GM19372 (cell line): ENCODE data around the gene ZNF385A.

Source experiments
- ATAC-seq: cut with Tn5 transposase; IDR thresholded peaks from one replicate; pipeline ENCODE4 v1.9.1; 2021; ENCODE audit warnings: mild to moderate bottlenecking, low read depth, moderate library complexity; ENCODE audit not compliant: unreplicated experiment

The ZNF385A gene

DNA sequence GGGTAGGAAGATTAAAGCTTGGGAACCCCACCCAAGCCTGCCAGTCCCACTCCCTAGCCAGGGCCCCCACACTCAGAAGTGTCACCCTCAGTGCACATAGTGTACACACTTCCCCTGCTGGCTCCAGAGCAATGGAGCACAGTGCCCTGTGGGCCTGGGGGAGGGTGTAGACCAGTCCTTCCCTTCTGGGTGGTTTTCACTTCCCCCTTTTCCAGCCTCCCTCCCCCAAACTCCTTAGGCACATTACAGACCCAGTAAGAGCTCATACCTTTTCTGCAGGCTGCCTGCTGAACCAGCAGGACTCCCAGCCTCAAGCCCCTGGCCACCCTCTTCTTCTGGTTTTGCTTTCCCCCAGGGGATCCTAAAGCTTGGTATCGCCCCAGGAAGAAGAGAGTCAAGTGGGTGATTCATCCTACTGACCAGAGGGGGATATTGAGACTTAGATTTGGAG is at the start of gene ZNF385A:
Gene ZNF385A, minus strand, starts transcription at position 143 of the 451 bp plus-strand sequence. CDS start 219 bp downstream, outside the sequence.
- no peak for ATAC-seq

DNA sequence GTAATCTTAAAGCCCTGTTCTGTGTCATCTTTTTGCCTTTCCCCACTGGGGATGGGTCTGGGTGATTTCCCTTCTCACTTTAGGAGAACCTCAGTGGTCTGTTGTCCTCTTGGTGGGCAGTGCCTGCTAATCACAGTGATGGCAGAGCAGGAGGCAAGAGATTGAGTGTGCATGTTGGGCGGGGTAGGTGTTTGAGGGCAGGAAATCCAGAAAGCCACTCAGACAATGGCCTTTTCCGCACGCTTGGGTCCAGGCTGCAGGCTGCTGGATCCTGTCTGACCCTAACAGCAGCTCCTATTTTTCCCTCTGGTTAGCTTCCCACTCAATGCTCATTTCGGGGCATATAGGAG is 48.3 kb upstream of the ZNF385A start:
- no peak for ATAC-seq

DNA sequence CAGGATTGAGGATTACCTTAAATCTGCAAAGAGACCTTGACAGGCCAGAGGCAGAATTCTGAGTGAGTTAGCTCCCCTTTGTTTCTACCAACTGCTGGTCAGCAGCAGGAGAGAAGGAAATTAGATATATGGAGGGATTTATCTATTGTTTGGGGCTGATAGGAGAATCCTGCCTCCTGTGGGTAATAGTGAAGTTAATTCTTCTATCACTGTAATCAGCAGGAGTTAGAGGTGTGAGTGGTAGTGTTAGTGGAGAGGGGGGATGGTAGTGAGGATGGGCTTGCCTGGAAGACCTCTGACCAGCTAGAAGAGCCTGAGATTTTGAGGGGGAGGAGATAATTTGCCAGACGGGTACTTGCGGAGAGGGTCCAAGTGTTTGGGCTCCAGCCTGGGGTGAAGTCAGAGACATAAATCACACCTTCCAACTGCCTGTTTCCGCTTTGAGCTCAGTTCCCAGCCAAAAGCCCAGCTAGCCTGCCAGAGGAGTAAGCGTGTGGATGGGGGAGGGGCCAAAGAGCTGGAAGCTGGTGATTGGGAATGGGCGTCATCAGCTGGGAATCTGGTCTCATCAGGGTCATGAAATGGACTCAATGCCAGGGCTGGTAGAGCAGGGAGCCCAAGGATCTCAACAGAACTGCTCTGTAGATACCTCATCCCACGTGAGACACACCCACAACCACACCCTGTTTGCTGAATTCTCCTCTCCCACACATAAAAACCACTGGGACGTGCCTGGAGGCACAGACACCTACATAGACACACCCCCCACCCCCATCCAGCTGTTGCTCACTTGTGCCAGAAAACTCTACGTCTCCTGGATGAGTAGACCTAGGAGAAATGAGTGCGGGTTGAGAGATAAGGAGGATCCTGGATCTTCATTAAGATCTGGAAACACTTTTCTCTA is 47.6 kb upstream of the ZNF385A start:
- ATAC-seq, result no peak

GRCh38 chr12:54430471-54431069 is 46.0 kb upstream of the ZNF385A start:
- ATAC-seq, result no peak

DNA sequence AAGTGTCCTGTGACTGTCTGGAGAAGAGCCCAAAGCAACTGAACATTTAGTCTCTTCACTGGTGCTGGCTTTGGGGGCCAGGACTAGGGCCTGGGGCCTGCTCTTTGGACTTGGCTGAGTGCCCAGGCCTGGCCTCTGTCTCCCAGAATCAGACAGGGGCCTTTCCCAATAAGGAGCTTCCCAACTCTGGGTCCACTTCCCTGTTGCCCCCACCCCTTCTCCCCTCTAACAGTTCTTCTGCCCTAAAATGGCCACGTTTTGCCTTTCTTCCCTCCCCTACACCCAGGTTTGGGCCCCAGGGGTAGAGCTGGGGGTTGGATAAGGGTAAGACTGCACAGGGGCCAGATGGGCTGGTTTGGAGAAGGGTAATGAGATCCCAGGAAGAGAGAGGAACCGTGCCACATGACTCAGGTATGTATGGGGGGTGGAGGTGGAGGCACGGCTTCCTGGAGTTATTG is 44.5 kb upstream of the ZNF385A start:
- no peak for ATAC-seq

DNA sequence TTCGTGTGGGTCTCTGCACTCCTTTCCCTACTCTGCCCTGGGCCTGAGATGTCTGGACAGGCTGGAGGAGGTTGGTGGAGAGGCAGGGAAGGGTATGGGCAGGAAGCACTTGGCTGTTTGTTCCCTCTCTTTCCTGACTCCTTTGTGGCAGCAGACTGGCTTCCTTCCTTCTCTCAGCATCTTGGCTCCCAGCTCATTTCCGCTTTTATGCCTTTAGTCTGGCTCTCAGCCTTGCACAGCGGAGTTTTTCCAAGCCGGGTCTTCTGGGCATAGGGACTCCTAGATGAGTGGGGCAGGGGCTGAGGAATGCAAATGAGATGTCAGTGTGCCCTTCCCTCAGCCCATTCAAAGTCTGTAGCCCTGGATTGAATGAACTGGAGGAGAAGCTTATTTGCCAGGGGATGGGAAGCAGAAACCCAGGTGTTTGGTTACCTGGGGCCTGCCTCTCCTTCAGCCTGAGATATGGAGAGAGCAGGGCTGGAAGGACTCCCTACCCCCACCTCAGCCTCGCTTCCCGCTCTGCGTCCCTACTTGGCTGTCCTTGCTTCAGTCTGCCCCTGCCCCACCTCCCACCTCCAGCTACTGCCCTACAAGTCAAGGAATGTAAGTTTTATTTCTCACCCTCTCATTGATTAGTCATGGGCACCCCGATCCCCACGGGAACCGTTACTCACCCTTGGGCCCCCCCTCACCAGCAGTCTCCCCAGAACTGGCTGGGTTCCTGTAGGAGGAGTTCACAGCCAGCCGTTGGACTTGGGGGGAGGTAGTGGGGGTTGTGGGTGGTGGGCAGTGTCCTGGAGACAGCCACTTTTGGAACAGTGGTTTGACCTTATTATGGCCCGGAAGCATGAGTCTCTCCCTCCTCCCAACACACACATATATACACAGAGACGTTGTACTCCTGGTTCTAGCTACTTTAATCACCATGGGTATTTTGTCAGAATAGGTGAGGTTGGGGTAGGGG is 43.8 kb upstream of the ZNF385A start:
- no peak for ATAC-seq

DNA sequence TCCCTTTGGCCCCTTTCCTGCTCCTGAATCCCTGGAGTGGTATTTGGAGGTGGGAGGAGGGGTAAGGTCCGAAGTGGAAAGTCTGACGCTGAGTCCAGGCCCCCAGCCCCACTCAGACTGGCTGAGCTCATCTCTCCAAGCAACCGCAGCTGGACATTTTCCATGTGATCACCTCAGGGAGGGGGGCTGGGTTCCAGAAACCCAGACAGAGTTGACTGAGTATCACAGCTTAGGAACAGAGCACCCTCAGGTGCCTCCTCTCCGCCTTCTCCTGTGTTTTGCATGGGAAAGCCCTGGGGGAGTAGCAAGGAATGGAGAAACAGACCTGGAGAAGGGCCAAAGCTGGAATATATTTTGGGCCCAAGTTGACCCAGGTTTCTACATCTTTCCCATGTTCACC is 42.6 kb upstream of the ZNF385A start:
- ATAC-seq, result no peak

- no peak for ATAC-seq
These were observed 42.2 kb upstream of the ZNF385A start for GRCh38 chr12:54426690-54427089.

- no peak for ATAC-seq
These were observed 41.2 kb upstream of the ZNF385A start for GRCh38 chr12:54425702-54426101.

DNA sequence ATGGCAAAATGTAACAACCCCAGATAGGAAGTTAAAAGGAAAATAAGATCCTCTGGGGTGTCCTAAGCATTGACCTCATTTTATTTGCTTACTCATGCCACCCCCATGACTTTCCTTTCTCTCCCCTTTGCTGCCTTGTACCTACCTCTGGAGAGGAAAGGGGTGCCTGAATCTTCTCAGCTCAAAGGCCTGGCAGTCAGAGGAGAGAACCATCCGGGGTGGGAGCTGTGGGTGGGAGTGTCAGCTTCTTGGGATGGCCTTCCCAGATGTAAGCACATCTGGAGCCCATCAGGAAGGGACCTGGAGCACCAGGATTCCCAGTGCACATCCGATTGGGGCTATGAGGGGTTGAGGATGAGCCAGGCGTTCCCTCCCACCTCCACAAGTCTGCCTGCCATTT is 39.7 kb upstream of the ZNF385A start:
- no peak for ATAC-seq

DNA sequence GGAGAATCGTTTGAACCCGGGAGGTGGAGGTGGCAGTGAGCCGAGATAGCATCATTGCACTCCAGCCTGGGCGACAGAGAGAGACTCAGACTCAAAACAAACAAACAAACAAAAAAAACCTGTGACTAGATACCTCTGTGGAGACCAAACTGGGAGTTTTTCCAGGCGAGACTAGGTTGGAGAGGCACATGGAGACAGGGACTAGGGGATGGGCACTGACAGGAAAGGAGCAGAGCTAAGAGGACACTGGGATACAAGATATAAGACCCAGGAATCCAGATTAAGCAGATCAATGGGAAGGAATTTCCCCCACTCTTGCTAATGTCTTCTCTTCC is 39.2 kb upstream of the ZNF385A start:
- no peak for ATAC-seq

DNA sequence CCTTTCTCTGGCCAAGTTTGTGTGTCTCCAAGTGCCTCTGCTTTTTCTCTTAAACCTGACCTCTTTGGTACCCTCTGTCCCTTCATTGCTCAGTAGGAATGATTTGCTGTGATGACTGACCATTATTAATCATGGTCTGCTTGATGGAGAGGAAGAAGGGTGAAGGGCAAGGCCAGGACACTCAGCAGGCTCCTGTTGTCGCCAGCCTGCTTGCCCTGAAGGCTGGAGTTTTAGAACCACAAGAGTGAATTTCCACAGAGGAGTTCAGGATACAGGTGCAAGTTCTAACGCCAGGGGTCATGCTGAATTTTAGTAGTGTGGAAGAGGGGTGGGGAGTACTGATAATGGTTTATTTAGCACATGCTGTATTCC is 37.3 kb upstream of the ZNF385A start:
- no peak for ATAC-seq

- no peak for ATAC-seq
These were observed 36.8 kb upstream of the ZNF385A start for GRCh38 chr12:54421175-54421878.

DNA sequence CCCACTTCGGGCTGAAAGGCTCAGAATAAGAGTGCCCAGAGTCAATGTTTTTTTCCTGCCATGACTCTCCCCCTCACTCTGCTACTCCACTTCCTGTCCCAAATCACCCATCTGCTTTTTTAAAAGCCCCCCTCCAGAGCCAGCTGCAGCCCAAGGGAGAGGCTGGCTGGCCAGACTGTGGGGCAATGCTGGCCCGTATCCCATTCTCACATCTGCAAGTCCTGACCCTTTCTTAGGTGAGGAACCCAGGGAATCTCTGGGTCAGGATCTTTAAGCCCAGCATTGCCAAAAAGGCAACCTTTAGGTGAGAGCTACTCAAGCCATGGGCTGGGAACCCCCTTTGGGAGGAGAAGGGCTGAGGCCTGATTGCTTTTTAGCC is 36.2 kb upstream of the ZNF385A start:
- ATAC-seq, result no peak

DNA sequence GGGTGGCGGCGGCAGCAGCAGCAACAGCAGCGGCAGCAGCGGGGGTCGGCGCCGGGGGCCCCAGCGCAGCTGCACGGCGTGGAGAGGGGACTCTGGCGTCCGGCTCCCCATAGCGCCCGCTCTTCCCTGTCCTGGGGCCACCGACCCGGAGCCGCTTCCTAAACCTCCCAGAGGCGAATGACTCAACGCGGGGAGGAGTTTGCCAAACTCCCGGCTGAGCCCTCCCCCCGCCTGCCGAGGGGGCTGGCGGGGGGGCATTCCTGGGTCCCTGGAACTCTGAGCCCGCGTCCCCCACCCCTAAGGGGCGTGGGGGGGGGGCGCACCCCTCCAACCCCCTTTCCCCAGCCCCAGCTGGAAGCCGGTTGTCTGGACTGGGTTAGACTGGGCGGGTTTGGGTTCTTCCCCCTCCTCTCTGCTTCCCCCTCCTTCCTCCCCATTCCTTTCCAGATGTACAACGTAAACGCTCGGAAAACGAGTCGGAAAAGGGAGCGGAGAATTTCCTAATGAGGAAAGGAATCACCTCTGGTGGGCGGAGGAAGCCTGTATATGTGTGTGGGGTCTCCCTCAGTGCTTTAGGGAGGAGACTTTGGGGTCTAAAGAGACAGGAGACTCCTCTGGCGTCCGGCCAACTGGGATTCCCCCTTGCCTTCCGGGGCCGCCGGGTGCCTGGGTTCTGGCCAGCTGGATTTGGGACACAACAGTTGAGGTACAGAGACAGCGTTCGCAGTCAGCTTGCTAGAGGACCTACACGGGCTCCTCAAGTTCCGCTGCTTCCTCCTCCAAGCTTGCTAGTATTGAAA is 34.8 kb upstream of the ZNF385A start, which contains the start of gene ITGA5:
Gene ITGA5, minus strand, starts transcription at position 179 of the 800 bp plus-strand sequence. Its CDS starts 68 bp downstream, at position 111.
- no peak for ATAC-seq

GRCh38 chr12:54418441-54419087 is 34.0 kb upstream of the ZNF385A start:
- no peak for ATAC-seq

DNA sequence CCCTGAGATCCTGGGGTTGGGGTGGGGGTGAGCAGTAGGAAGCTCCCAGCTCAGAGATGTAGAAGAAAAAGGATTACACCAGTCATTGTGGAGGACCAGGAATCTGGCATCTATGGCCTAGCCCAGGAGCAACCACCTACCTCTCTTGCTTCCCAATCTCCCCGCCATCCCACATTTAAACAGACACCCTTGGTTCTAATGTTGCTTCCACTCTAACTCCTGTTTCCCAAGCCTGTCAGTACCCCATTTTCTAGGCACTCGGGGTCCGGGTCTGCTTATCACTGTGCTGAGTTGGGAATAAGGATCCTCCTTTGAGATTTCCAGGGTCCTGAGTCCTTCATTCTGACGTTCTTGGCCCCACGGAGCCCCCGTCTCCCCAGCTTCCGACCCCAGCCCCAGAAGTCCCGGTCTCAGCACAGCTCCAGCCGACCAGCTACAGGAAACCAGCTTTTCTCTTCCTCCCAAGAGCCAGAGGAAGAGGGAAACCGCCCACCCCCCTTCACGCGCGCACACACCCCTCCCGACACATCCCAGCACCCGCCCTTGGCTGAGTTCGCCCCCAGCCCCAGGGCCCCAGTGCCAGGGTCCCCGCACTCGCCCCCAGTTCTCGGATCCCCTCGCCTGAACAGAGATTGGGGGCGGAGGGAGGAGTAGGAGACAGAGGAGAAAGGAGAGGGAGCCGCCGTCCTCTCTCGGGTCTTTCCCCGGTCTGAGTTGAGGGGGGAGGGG is 33.3 kb upstream of the ZNF385A start:
- ATAC-seq, result no peak
